Retinal pigment epithelial cell (primary cell): ENCODE results near the gene SLC6A3.

ENCODE experiments used
- DNase-seq: peaks from one replicate; pipeline ENCODE4 v3.0.0-alpha.2; 2010; ENCODE audit warnings: low read depth
- H3K4me3 ChIP-seq: 2 replicates; pipeline ENCODE4 v1.5.1; 2011; ENCODE audit warnings: mild to moderate bottlenecking, low read length, control low read depth, moderate library complexity
- TF ChIP-seq, protein P1 (sequence below): conservative IDR thresholded peaks from 2 replicates; pipeline ENCODE4 v1.5.1; 2011; ENCODE audit warnings: low read depth, low read length, control low read depth, inconsistent platforms

Gene SLC6A3

DNA sequence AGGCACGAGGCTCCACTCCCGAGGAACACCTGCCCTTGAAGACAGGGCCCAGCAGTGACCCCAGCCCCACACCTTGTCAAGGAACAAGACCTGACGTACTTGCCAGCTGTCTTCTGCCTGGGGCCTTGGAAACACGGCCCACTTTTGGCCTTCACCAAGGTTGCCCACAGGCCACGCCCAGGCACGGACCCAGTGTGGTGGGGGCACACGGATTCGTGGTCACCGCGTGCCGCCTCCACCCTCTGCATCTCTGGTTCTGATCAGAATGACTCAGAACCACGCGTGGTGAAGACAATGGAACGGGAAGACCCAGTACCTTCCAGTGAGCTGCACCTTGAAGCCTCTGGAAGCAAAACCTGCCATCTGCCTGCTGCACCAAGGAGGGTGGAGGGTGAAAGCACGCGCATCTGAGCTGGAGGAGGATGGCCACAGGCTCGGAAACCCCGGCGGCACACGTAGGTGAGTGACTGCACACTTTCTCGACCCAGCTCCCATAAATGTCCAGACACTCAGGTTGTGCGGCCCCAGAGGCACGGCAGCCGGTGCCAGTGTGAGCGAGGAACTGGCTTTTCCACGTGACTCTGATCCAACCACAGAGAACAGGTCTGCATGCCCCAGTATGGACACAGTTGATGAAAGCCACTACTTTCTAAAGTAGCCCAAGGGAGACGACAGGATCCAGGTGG lies 42.0 kb upstream of the SLC6A3 start:
- no peak overlapping the region for H3K4me3 ChIP-seq
- TF ChIP-seq, protein P1, sequence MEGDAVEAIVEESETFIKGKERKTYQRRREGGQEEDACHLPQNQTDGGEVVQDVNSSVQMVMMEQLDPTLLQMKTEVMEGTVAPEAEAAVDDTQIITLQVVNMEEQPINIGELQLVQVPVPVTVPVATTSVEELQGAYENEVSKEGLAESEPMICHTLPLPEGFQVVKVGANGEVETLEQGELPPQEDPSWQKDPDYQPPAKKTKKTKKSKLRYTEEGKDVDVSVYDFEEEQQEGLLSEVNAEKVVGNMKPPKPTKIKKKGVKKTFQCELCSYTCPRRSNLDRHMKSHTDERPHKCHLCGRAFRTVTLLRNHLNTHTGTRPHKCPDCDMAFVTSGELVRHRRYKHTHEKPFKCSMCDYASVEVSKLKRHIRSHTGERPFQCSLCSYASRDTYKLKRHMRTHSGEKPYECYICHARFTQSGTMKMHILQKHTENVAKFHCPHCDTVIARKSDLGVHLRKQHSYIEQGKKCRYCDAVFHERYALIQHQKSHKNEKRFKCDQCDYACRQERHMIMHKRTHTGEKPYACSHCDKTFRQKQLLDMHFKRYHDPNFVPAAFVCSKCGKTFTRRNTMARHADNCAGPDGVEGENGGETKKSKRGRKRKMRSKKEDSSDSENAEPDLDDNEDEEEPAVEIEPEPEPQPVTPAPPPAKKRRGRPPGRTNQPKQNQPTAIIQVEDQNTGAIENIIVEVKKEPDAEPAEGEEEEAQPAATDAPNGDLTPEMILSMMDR = no peak
- DNase-seq = no peak

DNA sequence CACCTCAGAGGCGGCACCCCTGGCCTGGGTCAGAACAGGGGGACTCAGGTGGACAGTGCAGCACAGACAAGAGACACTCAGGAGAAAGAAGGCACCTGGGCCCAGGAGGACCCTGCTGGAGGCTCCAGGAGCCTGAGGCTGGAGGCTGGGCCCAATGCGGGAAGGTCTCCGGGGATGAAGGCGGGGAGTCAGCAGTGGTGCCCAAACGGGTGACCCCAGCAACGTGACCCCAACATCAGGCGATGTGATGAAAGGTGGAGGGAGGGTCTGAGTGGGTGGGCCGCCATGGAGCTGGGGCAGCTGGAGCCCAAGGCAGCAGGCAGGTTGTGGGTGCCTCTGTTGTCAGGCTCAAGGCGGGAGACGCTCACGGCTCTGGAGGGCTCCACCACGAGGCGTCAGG lies 41.0 kb upstream of the SLC6A3 start:
- no peak overlapping the region for H3K4me3 ChIP-seq
- DNase-seq = no peak
- TF ChIP-seq, protein P1 = no peak

DNA sequence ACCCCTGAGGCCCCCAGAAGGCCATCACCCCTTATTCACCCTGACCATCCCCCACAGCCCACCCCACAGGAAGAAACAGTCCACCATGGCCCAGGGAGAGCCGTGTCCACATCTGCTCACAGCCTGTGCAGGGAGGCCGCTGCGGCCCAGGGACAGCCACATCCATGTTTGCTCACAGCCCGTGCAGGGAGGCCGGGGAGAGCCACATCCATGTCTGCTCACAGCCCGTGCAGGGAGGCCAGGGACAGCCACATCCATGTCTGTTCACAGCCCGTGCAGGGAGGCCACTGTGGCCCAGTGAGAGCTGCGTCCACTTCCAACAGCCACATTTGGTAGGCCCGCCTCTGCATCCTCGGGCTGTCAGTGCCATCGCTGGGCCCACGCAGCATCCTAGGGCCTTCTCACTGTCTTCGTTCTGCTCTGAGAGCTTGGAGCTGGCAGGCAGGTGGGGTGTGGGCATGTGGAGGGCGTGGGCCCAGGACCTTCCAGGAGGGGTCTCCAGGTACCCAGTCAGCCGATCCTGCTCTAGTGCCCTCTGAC lies 40.4 kb upstream of the SLC6A3 start:
- H3K4me3 ChIP-seq = no peak overlapping the region
- TF ChIP-seq, protein P1 = no peak
- DNase-seq = no peak

DNA sequence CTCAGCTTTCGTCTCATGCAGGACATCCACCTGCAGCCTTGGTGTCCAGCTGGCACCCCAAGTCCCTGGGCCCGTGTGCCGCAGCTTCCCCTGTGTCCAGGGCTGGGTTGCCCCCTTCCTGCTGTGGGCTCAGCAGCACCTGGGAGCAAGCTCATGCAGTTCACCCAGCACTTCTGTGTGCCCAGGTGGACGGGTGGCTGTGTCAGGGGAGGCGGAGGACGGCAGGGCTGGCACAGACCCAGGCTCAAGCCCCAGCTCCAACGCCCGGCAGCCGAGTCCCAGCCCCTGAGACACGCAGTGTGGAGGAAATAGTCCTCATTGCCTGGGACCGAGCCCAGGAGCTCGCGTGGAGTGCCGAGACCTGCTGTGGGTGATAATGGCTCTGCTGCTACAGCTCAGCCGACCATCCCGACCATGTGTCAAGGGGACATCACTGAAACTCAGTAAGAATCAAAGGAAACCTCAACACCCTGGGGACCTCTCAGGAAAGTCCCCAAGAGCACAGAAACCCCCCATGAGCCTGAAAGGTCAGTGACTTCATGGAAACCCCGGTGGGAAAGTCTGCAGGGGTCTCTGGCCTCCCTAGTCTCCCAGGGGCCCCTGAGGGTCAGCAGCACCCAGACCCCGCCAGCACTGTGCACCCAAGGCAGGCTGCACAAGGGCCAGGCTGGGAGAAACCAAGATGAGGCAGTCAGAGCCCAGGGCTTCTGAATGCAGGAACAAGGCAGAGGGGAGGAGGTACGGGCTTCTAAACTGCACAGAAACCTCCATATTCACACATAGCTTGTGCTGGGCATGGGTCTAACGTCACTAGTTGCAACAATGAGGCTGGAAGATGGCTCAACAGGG lies 39.7 kb upstream of the SLC6A3 start:
- H3K4me3 ChIP-seq = no peak overlapping the region
- no peak for DNase-seq
- TF ChIP-seq, protein P1 = no peak

DNA sequence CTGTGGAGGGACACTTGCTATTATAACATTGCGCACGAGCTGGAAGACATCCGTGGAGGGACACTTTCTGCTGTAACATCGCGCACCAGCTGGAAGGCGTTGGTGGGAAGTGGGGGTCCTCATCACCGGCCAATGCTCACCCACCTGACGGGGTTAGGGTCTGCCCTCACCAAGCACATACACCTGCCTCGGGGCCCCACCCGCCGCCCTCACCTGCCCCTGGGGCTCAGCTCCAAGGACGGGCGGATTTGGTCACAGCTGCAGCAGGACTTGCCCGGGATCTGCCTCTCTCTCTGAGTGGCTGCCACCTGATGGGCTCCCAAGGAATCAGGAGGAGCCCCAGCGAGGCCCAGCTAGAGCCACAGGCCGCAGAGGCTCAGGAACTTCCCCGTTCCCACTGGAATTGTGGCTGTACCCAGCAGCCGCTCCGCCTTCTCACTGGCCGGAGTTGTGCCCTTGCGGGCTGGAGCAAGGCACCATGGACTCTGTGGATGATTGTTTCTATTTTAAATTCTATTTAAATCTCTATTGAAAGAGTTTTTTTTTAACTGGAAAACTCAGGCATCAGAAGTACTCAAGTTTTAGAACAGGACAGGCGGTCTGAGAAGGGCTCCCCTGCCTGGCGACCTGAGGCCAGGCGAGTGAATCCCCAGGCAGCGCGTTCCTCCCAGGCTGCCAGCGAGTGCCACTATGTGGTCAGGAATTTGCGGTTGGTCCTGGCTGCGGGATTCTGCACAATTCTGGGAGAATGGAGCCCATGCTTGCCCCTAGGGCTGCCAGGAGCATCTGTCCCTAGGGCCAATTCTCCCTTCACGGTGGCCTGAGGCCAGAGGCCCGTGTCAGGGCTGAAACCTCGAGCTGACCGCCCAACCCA lies 38.9 kb upstream of the SLC6A3 start:
- TF ChIP-seq, protein P1 = no peak
- H3K4me3 ChIP-seq = no peak overlapping the region
- DNase-seq = no peak

DNA sequence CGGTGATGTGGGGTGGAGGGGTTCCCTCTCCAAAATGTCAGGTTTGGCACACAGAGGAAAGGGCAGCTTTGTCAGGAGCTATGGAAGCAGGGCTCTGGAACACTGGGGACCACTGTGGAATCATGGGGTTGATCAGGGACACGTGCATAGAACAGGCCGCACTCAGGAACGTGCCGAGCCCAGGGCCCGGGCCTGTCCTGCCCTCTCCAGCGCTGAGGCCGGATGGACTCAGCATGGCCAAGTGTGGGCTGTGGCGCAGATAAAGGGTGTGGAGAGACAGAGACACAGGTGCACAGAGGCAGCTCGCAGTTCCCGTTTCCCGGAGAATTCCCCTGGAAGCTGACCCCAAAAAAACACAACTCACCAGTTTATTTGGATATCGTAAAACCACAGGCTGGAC lies 37.8 kb upstream of the SLC6A3 start:
- TF ChIP-seq, protein P1 = no peak
- DNase-seq = no peak
- H3K4me3 ChIP-seq = no peak overlapping the region
